H4 (cell line): ENCODE data around the gene ELP2. TPM values are rescaled to one million over a fixed set of nuclear protein-coding genes. Genes with fewer than 3 reads are reported as not detected.
"Not testable (repeated sequence)": the region's sequence is repeated elsewhere in the genome, so short reads cannot be mapped to it uniquely, and the experiment has no call there.

ENCODE experiments used
- DNase-seq: peaks from one replicate; pipeline ENCODE4 v3.0.0-alpha.2; 2015; ENCODE audit warnings: low spot score
- total RNA-seq: library from RNA; depleted of rRNA; stranded (reverse); fragments of >200 nt; shearing (Covaris generic); gene quantifications from 2 replicates; pipeline ENCODE4 v1.2.3, GENCODE V29; 2014

Gene ELP2
- total RNA-seq, 1 experiment from 2014 or later = 62.3 TPM

- DNase-seq = peak; percentile 65
Measured at GRCh38 chr18:36187826-36188721, 58.4 kb downstream of the ELP2 start.

- DNase-seq = no peak
Measured at GRCh38 chr18:36188916-36189315, 59.2 kb downstream of the ELP2 start.

- no peak for DNase-seq
Measured at GRCh38 chr18:36189486-36189885, 59.8 kb downstream of the ELP2 start.

- DNase-seq = no peak
Measured at GRCh38 chr18:36191286-36191685, 61.6 kb downstream of the ELP2 start.

GRCh38 chr18:36191711-36192110, 62.0 kb downstream of the ELP2 start:
- DNase-seq = no peak

- no peak for DNase-seq
Measured at GRCh38 chr18:36194600-36195315, 65.1 kb downstream of the ELP2 start.

GRCh38 chr18:36195427-36196122, 65.9 kb downstream of the ELP2 start:
- DNase-seq = no peak

- no peak for DNase-seq
Measured at GRCh38 chr18:36196238-36196995, 66.7 kb downstream of the ELP2 start.

- DNase-seq = no peak
Measured at GRCh38 chr18:36197511-36198166, 67.9 kb downstream of the ELP2 start.

- DNase-seq = no peak
Measured at GRCh38 chr18:36199691-36200295, 70.1 kb downstream of the ELP2 start.

- DNase-seq = no peak
Measured at GRCh38 chr18:36200354-36200771, 70.7 kb downstream of the ELP2 start.

- no peak for DNase-seq
Measured at GRCh38 chr18:36201765-36202164, 72.1 kb downstream of the ELP2 start.

GRCh38 chr18:36203360-36203895, 73.7 kb downstream of the ELP2 start:
- DNase-seq = no peak

- DNase-seq = no peak
Measured at GRCh38 chr18:36205166-36205565, 75.5 kb downstream of the ELP2 start.

GRCh38 chr18:36207303-36207702, 77.6 kb downstream of the ELP2 start:
- no peak for DNase-seq

GRCh38 chr18:36207969-36208368, 78.3 kb downstream of the ELP2 start:
- not testable (repeated sequence) for DNase-seq

- DNase-seq = no peak
Measured at GRCh38 chr18:36211612-36212065, 81.9 kb downstream of the ELP2 start.

GRCh38 chr18:36212301-36213171, 82.8 kb downstream of the ELP2 start:
- DNase-seq = no peak

GRCh38 chr18:36214811-36215210, 85.1 kb downstream of the ELP2 start:
- no peak for DNase-seq
